Gastrocnemius medialis (tissue), 4 donors: ENCODE results near the gene USE1. TPM values are rescaled to one million over a fixed set of nuclear protein-coding genes. Genes with fewer than 3 reads are reported as not detected.

Source experiments
- ATAC-seq, 2 donors: fragments of 150-250 bp; one replicate each; pipeline ENCODE4 v1.9.1; 2016
- DNase-seq, 2 donors: peaks; one replicate each; pipeline ENCODE4 v3.0.0-alpha.2; 2019
- H3K27ac ChIP-seq, 4 donors: fragments of 200-600 bp; sonication (generic); 1 replicate in 1 of 4; 2 replicates in 3 of 4; pipeline ENCODE4 v1.5.1; 2016 to 2018; ENCODE audit warnings: mild to moderate bottlenecking in 2 of 4, moderate library complexity in 1 of 4
- H3K27me3 ChIP-seq, 3 donors: fragments of 200-600 bp; sonication (generic) in 2 of 3; 1 replicate in 1 of 3; 2 replicates in 2 of 3; pipeline versions ENCODE4 v1.5.1 to v1.6.0; 2016 to 2019; ENCODE audit warnings: mild to moderate bottlenecking in 1 of 3, moderate library complexity in 1 of 3
- H3K36me3 ChIP-seq, 2 donors: fragments of 200-600 bp; sonication (generic) in 1 of 2; one replicate each; pipeline ENCODE4 v1.5.1; 2017 to 2018
- H3K4me1 ChIP-seq, 2 donors: fragments of 200-600 bp; sonication (generic) in 1 of 2; one replicate each; pipeline ENCODE4 v1.5.1; 2016 to 2017; ENCODE audit warnings: mild to moderate bottlenecking in 2 of 2
- H3K4me3 ChIP-seq, 4 donors: fragments of 200-600 bp; sonication (generic) in 3 of 4; 1 replicate in 1 of 4; 2 replicates in 3 of 4; pipeline ENCODE4 v1.5.1; 2016 to 2019; ENCODE audit warnings: mild to moderate bottlenecking in 2 of 4
- H3K9me3 ChIP-seq, 3 donors: fragments of 200-600 bp; sonication (generic) in 2 of 3; 1 replicate in 1 of 3; 2 replicates in 2 of 3; pipeline ENCODE4 v1.5.1; 2016 to 2019
- CTCF ChIP-seq, 5 experiments: fragments of 450-650 bp in 3 of 5; fragments of 200-600 bp in 2 of 5; sonication (generic) in 2 of 5; IDR thresholded peaks in 4 of 5; conservative IDR thresholded peaks in 1 of 5; 1 replicate in 4 of 5; 2 replicates in 1 of 5; pipeline ENCODE4 v1.5.1; 2016 to 2019; ENCODE audit warnings: antibody characterized with exemption in 5 of 5, mild to moderate bottlenecking in 3 of 5, moderate library complexity in 3 of 5
- POLR2A ChIP-seq, 2 donors: fragments of 450-650 bp; IDR thresholded peaks; one replicate each; pipeline ENCODE4 v1.6.1; 2017; ENCODE audit warnings: antibody characterized with exemption in 2 of 2, mild to moderate bottlenecking in 2 of 2, moderate library complexity in 2 of 2
- in situ Hi-C, 4 donors: fragments of 200-750 bp; cut with MboI; loops; one replicate each; pipeline versions ENCODE4 v1.15.0 to v1.8.0; 2017; ENCODE audit warnings: low sequenced_read_pairs in 4 of 4
- intact Hi-C: fragments of 100-400 bp; cut with DNase I; formaldehyde crosslinking; loops from one replicate; pipeline ENCODE4 v1.15.1; 2023; ENCODE audit warnings: low total_unique reads
- total RNA-seq, 4 donors: library from RNA; depleted of rRNA; stranded (reverse); fragments of >200 nt; gene quantifications; one replicate each; pipeline versions ENCODE4 v1.1.0 to v1.2.3, GENCODE V29; 2016

Gene USE1
- total RNA-seq: 10 to 100 TPM; 14.1 to 39.9 (median 22.3) TPM

DNA sequence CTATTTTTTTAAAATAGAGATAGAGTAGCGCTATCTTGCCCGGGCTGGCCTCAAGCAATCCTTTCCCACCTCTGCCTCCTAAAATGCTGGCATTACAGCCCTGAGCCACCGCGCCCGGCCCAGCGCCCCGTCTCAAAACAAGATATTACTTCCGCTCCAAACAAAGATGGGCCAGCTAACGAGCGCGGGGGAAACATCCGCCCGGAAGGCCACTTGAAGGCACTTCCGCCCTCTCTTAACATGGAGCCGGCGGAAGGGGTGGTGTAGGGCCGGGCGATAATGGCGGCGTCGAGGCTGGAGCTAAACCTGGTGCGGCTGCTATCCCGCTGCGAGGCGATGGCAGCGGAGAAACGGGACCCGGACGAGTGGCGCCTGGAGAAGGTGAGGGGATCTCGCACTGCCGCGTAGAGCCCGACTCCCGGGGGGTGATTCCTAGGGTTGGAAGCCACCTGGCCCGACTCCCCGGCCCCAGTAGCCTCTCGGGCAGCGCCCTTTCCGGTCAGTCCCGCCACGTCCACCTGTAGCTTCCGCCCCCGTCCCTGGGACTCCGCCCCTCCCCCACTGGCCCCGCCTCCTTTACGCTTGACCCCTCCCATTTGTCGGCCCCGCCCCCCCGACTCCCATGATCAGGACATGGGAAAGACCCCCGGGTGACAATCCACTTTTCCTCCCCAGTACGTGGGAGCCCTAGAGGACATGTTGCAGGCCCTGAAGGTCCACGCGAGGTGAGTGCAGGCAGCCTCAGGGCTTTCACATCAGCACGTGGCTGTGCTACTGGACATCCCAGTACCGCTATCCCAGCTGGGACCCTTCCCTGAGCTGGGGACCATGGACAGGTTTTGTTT lies at the start of gene USE1:
USE1 (plus strand) TSS at position 231 of the 845 bp plus-strand sequence; CDS start at position 280, 49 bp downstream.
- intact Hi-C loops: loop anchor here (1.0 to 10.0 kb wide), 6 partner anchors 11 to 719 kb away; partner anchors contain the start of genes ABHD8, BABAM1, CCDC124 and GTPBP3
- DNase-seq: peak; percentile 86 to 89
- TF ChIP-seq POLR2A (IDR thresholded peaks at IDR 0.05) (peak in 1 of 2 donors; percentile 31), CTCF (IDR thresholded peaks at IDR 0.05 in 4 of 5, conservative IDR thresholded peaks at IDR 0.05 in 1 of 5) (no peak)
- no peaks in the 10 kb centered on the region for H3K9me3 ChIP-seq
- in situ Hi-C loops: no loop called here
- no peaks in the 10 kb centered on the region for H3K27me3 ChIP-seq
- H3K4me3 ChIP-seq: peak within 1 kb of the TSS; percentile 81 to 88 (median 84)
- H3K27ac ChIP-seq: peak within 1 kb of the TSS; percentile 85 to 91 (median 89)
- peak; percentile 98 to 99 for ATAC-seq
- peaks cover 0 to 19% of the 10 kb centered on the region in 2 donors for H3K36me3 ChIP-seq
- peaks cover 9 to 14% of the 10 kb centered on the region in 2 donors for H3K4me1 ChIP-seq

GRCh38 chr19:17165715-17166114 lies 49.4 kb upstream of the USE1 start:
- in situ Hi-C loops: no loop called here
- TF ChIP-seq CTCF (IDR thresholded peaks at IDR 0.05 in 4 of 5, conservative IDR thresholded peaks at IDR 0.05 in 1 of 5) (no peak), POLR2A (IDR thresholded peaks at IDR 0.05) (no peak)
- no peak for ATAC-seq
- DNase-seq: no peak
- Histone ChIP-seq H3K27me3 (no peaks in the 10 kb centered on the region), H3K27ac (no peak overlapping the region), H3K4me1 (no peaks in the 10 kb centered on the region), H3K36me3 (peaks cover 0 to 47% of the 10 kb centered on the region in 2 donors), H3K9me3 (no peaks in the 10 kb centered on the region), H3K4me3 (no peak overlapping the region)
- intact Hi-C loops: no loop called here

DNA sequence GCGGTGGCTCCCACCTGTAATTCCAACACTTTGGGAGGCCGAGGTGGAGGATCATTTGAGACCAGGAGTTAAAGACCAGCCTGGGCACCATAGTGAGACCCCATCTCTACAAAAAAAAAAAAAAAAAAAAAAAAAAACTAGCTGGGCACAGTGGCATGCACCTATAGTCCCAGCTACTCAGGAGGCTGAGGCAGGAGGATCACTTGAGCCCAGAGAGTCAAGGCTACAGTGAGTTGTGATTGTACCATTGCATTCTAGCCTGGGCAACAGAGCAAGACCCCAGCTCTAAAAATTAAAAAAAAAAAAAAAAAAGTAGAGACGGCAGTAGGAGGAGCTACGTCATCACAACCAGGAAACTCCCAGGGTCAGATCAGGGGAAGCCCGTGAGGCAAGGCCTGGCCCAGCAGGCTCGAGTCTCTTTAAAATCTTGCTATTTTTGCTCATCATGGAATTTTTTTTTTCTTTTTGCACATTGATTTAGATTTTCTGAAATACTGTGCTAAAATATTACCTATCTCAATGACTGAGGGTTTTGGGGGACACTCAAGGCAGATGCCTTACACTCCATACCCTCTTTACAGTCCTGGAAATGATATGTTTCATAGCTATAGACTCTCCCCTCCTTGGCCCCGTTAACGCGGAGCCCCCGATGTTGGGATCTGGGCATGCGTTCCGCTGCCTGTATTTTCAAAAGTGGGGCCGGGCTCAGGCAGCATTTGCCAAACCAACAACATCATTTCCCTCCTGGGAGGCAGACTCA lies 44.4 kb upstream of the USE1 start:
- no peak overlapping the region for H3K27ac ChIP-seq
- H3K4me1 ChIP-seq: no peaks in the 10 kb centered on the region
- no peak for ATAC-seq
- peaks cover 0 to 43% of the 10 kb centered on the region in 2 donors for H3K36me3 ChIP-seq
- H3K4me3 ChIP-seq: no peak overlapping the region
- no peaks in the 10 kb centered on the region for H3K27me3 ChIP-seq
- intact Hi-C loops (no loop called here), in situ Hi-C loops (no loop called here)
- no peak for TF ChIP-seq CTCF (IDR thresholded peaks at IDR 0.05 in 4 of 5, conservative IDR thresholded peaks at IDR 0.05 in 1 of 5)
- no peak for TF ChIP-seq POLR2A (IDR thresholded peaks at IDR 0.05)
- no peaks in the 10 kb centered on the region for H3K9me3 ChIP-seq
- no peak for DNase-seq

DNA sequence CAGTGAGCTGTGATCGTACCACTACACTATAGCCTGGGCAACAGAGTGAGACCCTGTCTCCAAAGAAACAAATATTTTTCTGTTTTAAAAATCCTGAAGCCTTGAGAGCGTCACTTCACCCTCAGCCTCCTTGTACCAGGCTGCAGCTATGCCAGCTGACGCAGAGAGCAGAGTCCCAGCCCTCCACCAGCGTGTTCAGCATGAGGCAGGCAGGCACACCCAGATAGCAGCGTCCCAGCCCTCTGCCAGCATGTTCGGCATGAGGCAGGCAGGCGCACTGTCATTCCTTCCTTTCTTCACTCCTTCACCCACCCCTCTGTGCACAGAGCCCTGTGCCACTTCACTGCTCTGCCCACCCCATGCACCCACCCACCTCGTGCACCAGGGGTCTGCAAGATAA lies 43.3 kb upstream of the USE1 start:
- ATAC-seq: no peak
- no peak overlapping the region for H3K27ac ChIP-seq
- intact Hi-C loops: no loop called here

More for the DNA sequence above, 43.3 kb upstream of the USE1 start:
- Histone ChIP-seq H3K36me3 (peaks cover 0 to 31% of the 10 kb centered on the region in 2 donors), H3K27me3 (no peaks in the 10 kb centered on the region), H3K4me1 (no peaks in the 10 kb centered on the region), H3K9me3 (no peaks in the 10 kb centered on the region), H3K4me3 (no peak overlapping the region)
- in situ Hi-C loops: no loop called here
- TF ChIP-seq CTCF (IDR thresholded peaks at IDR 0.05 in 4 of 5, conservative IDR thresholded peaks at IDR 0.05 in 1 of 5) (no peak), POLR2A (IDR thresholded peaks at IDR 0.05) (no peak)
- no peak for DNase-seq
